Left colon (tissue), 2 donors: ENCODE measurements around the gene RUFY4. TPM values are rescaled to one million over a fixed set of nuclear protein-coding genes. Genes with fewer than 3 reads are reported as not detected.
A peak's percentile ranks its signal among the peaks of the same experiment; 100 is the strongest.

Experiments
- ATAC-seq: fragments of 200-7000 bp; cut with Tn5 transposase; one replicate; pipeline ENCODE4 v1.9.1; 2020; ENCODE audit warnings: mild to moderate bottlenecking, moderate library complexity
- DNase-seq, 2 donors: peaks; one replicate each; pipeline ENCODE4 v3.0.0-alpha.2; 2020
- intact Hi-C, 2 donors: fragments of 100-400 bp; cut with DNase I in 1 of 2; cut with micrococcal nuclease in 1 of 2; formaldehyde crosslinking; loops; one replicate each; pipeline versions ENCODE4 v1.11.2 to v1.14.0; 2022; cut with DNase I, micrococcal nuclease
- total RNA-seq, 2 donors: library from RNA; stranded (reverse); fragmentation: NEBNext Ultra II Directional; extraction: Animal tissue kit (Norgen Biotek cat#: 25700); gene quantifications; one replicate each; pipeline ENCODE4 v1.2.1, GENCODE V29; 2021
- donor health status: DM: no; HTN: no; CAD: no.
- donor health status: DM: yes; HTN: yes; CAD: no.

Gene RUFY4
- total RNA-seq, 2 donors from 2014 or later: 0.28 to 0.76 TPM

DNA sequence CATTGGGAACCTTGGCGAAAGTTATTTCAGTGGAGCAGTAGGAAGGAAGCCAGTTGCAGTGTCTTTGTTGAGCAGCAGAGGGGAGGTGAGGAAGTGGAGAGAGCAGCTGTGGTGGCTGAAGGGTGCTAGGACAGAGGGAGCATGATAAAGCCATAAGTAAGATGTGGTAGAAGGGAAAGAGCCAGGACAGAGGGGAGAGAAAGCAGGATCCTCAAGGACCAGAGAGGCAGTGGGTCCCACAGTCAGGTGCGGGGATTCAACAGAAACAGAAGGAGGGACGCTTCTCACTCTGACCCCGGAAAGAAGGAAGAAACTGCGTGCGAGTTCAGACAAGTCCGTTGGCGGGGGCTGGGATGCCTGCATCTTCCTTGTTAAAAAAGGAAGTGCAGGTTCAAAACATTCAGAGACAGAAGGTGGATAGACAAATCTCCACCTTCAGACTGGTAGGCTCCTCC lies 56.6 kb downstream of the RUFY4 start, which contains the start of gene CXCR2:
CXCR2 (plus strand) TSS at position 403 of the 455 bp plus-strand sequence. CDS start 8,774 bp downstream, outside the sequence.
- DNase-seq (no peak), ATAC-seq (no peak)
- intact Hi-C loops: no loop called here

DNA sequence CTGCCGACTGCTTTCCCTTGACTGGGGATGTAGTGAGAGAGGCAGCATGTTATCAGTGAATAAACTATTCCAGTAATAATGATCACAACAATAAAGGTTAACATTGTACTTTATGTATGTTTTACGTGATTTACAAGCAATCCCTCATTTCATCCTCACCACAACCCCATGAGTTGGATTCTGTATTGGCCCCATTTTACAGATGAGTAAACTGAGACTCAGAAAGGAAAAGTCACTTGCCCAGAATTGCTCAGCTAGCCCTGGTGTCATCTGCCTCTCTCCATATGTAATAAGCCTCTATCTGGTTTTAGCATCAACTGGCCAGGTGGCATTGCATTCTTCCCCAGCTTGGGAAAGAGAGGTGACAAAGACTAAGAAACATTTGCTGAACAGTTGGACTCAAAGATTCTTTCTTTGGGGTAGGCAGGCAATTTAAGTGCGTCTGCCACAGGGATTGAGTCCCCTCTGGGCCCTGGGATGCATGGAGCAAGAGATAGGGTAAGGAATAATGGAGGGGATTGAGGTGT lies 58.9 kb downstream of the RUFY4 start:
- ATAC-seq (no peak), DNase-seq (no peak)
- intact Hi-C loops: no loop called here

- intact Hi-C loops: no loop called here
- no peak for DNase-seq
- peak; percentile 24 for ATAC-seq
These were observed 59.9 kb downstream of the RUFY4 start for GRCh38 chr2:218128781-218129457.

DNA sequence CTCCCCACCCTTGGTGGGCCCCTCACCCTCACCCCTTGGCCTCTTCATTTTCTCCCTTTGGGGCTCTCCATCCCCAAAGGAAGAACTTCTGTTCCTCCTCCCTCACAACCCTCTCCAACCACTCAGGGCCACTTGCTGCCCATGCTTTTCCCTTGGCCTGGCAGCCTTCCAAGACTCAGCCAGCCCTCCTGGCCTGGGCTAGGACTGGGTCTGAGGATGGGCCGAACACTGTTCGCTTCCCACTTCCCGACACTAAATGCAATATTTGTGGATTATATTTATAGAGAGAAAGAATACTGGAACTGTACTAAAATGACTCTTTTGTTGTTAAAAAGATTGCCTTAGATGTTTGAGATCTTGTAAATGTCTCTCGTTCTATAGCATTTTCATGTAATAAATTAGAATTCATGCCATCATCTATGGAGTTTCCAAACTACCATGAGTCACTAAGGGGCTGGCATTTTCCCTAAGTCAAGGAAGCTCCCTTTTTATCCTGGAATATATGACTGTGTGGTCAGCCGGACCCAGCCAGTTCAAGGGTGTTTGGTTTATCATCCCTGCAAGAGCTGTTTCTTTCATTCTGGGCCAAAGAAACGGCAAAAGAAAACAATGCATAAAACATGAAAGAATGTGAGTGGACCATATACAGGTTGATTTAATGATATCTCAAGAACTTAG lies 60.5 kb downstream of the RUFY4 start:
- intact Hi-C loops: no loop called here
- no peak for DNase-seq
- ATAC-seq: no peak

DNA sequence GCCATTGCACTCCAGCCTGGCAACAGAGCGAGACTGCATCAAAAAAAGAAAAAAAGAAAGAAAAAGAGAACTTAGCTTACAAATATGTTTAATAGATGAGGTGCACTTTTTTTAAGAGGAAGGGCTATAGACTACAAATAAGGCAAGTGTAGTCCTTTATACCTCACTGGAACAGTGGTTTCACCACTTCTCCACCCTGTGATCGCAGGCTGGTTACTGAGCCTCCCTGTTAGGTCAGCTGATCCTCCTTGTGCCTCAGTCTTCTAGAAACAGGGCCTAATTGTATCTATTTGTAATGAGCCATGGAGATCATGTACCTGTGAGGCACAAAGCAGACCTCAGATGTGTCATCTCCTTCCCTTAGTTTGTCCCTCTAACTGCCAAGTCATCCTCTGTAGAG lies 61.3 kb downstream of the RUFY4 start:
- no peak for ATAC-seq
- DNase-seq: no peak
- intact Hi-C loops: no loop called here

DNA sequence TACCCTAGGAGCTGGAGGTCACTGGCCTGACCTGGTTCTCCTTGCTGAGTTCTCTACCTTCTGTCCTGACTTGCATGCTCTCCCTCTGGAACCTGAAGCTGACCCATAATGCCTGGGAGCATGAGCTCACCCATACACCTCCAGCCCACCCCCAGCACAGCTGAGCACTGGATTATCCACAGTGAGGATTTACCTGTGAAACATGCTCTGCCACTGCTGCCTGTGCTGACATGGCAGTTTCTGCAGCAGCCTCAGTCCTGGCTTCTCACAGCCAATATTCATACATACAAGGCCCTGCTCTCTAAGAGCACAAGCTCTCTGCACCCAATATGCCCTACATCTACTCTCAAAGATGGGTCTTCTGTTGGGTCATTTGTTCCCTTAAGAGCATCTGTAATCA lies 61.8 kb downstream of the RUFY4 start:
- no peak for DNase-seq
- intact Hi-C loops: no loop called here
- no peak for ATAC-seq

- no peak for ATAC-seq
- no peak for DNase-seq
- intact Hi-C loops: no loop called here
These were observed 68.5 kb downstream of the RUFY4 start for GRCh38 chr2:218137514-218137913.

- intact Hi-C loops: no loop called here
- no peak for DNase-seq
- ATAC-seq: no peak
These were observed 69.0 kb downstream of the RUFY4 start for GRCh38 chr2:218138047-218138446.

Other genes with a start within 250 kb of the RUFY4 start
- gene TNS1, start 66.3 kb upstream of the RUFY4 start, total RNA-seq: 100 to 1,000 TPM in 1 of 2 donors, 10 to 100 TPM in 1; 27.8 to 149 TPM
- under 1 TPM; 0.17 to 0.18 TPM for gene CXCR2, start 56.8 kb downstream of the RUFY4 start, total RNA-seq
- gene CXCR1, start 97.7 kb downstream of the RUFY4 start, total RNA-seq: under 1 TPM in 1 of 2 donors, not detected in 1; 0.11 TPM
- gene ARPC2, start 147.9 kb downstream of the RUFY4 start, total RNA-seq: 100 to 1,000 TPM; 304 to 347 TPM
- gene GPBAR1, start 191.8 kb downstream of the RUFY4 start, total RNA-seq: 1 to 10 TPM; 1.8 to 3.0 TPM
- 10 to 100 TPM; 96.2 to 97.2 TPM for gene AAMP, start 200.9 kb downstream of the RUFY4 start, total RNA-seq
- gene PNKD, start 201.3 kb downstream of the RUFY4 start, total RNA-seq: 100 to 1,000 TPM; 103 to 119 TPM
- gene TMBIM1, start 223.2 kb downstream of the RUFY4 start, total RNA-seq: 100 to 1,000 TPM; 317 to 426 TPM